NCI-H748 (cell line): ENCODE results near the gene UBE2E3.

Experiments used
- DNase-seq: peaks from one replicate; lab custom pipeline; 2025; ENCODE audit not compliant: unreplicated experiment; lab: John Stamatoyannopoulos, UW

UBE2E3 gene

GRCh38 chr2:180978903-180979748 lies 1.3 kb upstream of the UBE2E3 start:
- DNase-seq: no peak

- no peak for DNase-seq
Measured at GRCh38 chr2:180979749-180980105, 678 bp upstream of the UBE2E3 start.

- DNase-seq: peak; percentile 80
Measured at GRCh38 chr2:180980943-180981911, 822 bp downstream of the UBE2E3 start.

- DNase-seq: peak; percentile 77
Measured at GRCh38 chr2:180983468-180984242, 3.2 kb downstream of the UBE2E3 start.

GRCh38 chr2:180985771-180986395 lies 5.5 kb downstream of the UBE2E3 start:
- no peak for DNase-seq

- DNase-seq: no peak
Measured at GRCh38 chr2:180987146-180987545, 6.7 kb downstream of the UBE2E3 start.

- DNase-seq: no peak
Measured at GRCh38 chr2:180990337-180990736, 9.9 kb downstream of the UBE2E3 start.

- no peak for DNase-seq
Measured at GRCh38 chr2:180990794-180991193, 10.4 kb downstream of the UBE2E3 start.

GRCh38 chr2:180991361-180991760 lies 11.0 kb downstream of the UBE2E3 start:
- DNase-seq: peak; percentile 27

- DNase-seq: no peak
Measured at GRCh38 chr2:180991820-180992219, 11.4 kb downstream of the UBE2E3 start.

- no peak for DNase-seq
Measured at GRCh38 chr2:180992994-180993393, 12.6 kb downstream of the UBE2E3 start.

- no peak for DNase-seq
Measured at GRCh38 chr2:180999274-180999964, 19.0 kb downstream of the UBE2E3 start.

GRCh38 chr2:181004647-181005325 lies 24.4 kb downstream of the UBE2E3 start:
- no peak for DNase-seq

- no peak for DNase-seq
Measured at GRCh38 chr2:181005326-181005655, 24.9 kb downstream of the UBE2E3 start.

- DNase-seq: no peak
Measured at GRCh38 chr2:181005809-181006208, 25.4 kb downstream of the UBE2E3 start.

GRCh38 chr2:181007086-181007837 lies 26.9 kb downstream of the UBE2E3 start:
- DNase-seq: no peak

- no peak for DNase-seq
Measured at GRCh38 chr2:181008407-181008806, 28.0 kb downstream of the UBE2E3 start.

GRCh38 chr2:181021199-181021789 lies 40.9 kb downstream of the UBE2E3 start:
- no peak for DNase-seq

- DNase-seq: peak; percentile 23
Measured at GRCh38 chr2:181022652-181023051, 42.2 kb downstream of the UBE2E3 start.
